TTC549 (cell line): ENCODE results near the gene AOPEP.

Experiments used
- FAIRE-seq: peaks from 2 replicates; lab custom pipeline; 2012; peaks lifted over from hg19 to GRCh38; lab: Jason Lieb, UNC

Gene AOPEP

DNA sequence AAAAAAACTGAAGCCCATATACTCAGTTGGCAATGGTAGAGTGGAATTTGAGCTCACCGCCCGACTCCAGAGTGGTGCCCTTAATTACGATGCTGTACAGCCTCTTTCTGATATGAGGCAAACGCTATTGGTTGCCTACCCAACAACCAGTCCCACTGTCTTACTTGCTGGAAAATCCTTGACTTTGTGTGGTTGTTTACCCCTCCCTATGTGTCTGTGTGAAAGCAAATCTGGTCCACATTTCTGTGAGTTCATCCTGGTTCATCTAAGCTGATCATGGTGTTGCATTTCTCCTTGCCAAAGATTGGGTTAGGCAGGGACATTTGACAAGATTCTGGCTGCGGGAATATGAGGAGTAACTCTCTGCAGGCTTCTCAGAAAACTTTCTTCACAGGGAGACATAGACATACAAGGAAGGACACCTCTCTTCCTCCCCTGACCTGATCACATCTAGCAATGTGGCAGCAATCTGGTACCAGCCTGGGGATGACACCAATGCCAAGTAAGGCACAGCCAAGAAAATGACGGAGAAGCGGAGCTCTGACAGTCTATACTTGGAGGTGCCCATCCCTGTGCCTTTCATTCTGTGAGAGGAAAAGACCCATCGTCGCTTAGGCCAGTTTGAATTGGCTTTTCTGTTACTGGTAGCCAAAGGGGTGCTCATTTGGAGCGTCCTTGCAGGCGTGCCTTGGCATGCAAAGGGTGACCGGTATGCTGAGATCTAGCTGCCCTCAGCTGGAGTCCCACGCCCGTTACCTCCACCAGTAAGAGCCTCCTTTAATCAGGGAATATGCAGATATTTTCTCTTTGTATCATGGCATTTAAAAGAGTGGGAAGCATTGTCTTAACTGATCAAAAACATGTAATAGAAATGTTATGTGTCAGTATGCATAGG is 124.3 kb downstream of the AOPEP start:
- FAIRE-seq, result no peak

DNA sequence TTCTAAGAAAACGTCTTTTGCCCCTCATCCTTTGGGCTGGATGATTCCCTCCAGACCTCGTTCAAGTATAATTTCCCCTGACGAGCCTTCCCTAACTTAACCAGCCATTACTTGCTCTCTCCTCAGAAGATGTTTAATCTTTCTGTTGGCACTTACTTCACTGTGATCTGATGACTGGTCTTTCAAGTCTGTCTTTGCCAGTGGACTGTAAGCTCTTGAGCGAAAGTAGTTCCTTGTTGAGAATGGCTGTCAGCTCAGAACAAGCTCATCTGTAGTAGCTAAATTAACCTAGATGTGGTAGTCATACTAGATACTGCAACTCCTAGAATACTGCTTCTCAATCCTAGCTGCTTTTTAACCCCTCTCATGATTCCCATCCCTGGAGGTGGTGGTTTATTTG is 125.0 kb downstream of the AOPEP start:
- no peak for FAIRE-seq

DNA sequence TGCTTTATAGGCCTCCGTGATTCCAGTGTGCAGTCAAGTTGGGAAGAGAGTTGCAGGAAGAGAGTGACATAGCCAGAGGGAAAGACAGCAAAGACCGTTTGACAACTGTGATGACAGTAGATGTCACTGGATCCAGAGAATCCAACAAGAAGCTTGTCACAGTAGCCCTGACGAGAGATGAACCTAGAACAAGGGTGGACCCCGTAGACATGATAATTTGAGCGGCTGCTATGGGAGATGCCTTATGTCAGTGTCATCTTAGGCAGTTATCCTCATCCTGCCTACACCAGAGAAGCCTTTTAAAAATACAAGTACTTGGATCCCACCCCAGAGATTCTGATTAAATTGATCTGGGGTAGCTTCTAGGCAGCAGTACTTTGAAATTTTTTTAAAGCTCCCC is 125.4 kb downstream of the AOPEP start:
- FAIRE-seq, result no peak

DNA sequence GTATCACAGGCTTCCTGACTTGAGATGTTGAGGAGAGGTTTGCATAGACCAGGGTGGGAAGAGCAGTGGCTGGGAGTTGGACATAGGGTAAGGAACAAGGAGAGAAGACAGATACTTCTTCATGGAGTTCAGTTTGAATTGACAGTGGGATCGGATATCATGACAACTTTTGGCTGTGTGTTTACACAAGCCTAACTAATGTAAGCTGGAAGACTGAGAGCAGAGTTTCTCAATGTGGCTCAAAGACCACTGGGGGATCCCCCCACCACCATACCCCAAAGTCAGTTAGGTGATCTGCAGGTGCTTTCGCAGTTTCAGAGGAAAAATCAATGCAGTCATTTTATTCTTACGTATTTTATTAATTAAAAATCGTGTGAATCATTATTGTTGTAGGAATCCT is 125.9 kb downstream of the AOPEP start:
- FAIRE-seq, result no peak

DNA sequence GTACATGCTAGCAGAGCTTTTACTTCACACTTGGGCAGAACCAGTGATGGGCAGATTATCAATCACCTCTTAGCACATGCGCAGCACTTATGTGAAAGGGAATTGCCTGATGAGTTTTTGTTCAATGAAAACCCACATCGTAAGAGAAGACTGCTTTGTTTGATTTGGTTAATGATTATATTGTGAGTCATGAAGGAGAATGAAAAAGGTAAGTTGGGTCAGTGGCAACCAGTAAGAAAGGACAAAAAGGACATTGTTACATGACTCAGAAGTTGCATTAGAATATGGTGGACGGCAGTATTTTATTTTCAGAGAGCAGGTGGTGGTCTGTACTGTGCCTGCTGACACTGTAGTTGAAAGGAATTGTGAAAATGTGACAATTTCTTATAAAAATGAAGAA is 127.4 kb downstream of the AOPEP start:
- FAIRE-seq, result no peak

DNA sequence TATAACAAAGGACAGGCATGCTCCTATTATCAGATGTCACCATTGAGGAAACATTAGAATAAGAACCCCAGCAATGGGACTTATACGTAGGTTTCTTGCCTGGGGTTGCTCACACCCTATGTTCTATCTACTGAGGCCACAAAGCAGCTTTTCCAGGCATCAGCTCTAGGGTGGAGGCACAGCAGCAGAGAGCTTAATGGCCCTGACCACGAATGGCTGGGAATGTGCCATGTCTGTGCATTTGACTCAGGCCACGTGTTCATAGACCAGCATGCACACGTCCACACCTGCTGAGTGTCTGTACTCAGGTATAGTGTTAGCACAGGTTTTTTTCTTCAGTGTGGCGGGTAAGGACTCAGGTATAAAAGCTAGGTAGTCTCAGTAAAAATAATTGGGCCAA is 129.4 kb downstream of the AOPEP start:
- FAIRE-seq, result no peak

DNA sequence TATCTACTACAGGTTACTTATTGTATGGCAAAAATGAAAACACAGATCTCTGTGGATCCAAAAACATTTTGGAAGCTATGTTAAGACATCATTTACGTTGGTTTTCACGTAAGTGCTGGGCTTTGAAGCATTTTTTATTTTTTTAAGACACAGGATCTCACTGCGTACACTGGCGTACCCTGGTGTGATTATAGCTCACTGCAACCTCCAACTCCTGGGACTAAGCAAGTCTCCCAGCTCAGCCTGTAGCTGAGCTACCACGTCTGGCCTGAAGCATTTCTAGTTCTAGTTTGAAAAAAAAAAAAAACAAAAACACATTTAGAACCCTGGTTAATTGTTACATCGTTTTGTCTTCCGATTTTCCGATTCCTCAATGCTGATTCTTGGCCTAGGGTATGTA is 131.3 kb downstream of the AOPEP start:
- FAIRE-seq, result no peak

DNA sequence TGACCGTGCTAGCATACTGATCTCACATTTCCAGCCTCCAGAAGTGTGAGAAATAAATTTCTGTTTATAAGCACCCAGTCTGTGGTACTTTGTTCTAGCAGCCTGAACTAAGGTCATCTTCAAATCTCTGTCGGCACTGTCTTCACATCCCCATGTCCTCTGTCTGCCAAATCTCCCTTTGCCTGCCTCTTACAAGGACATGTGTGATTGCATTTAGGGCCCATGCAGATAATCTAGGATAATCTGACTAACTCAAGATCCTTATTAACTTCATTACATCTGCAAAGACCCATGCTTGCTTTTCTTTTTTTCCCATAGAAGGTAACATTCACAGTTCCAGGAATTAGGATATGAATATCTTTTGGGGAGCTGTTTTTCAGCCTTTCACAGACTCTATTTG is 132.7 kb downstream of the AOPEP start:
- FAIRE-seq, result no peak

DNA sequence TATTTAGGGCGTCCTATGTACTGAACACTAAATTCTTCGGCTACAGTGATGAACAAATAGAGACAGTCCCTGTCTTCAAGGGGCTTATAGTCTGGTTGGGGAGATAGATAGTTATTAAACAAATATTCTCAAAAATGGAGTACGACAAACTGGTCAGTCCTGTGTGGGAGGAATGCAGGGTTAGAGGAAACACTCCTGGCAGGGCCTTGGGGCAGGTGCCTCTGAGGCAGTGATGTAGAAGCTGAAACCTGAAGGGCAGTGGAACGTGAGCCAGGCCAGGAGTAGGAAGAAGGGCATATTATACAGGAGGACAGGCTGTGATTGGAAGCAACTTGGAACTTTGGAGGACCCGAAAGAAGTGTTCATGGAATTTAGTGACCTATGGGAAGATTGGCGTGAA is 133.4 kb downstream of the AOPEP start:
- FAIRE-seq, result no peak

DNA sequence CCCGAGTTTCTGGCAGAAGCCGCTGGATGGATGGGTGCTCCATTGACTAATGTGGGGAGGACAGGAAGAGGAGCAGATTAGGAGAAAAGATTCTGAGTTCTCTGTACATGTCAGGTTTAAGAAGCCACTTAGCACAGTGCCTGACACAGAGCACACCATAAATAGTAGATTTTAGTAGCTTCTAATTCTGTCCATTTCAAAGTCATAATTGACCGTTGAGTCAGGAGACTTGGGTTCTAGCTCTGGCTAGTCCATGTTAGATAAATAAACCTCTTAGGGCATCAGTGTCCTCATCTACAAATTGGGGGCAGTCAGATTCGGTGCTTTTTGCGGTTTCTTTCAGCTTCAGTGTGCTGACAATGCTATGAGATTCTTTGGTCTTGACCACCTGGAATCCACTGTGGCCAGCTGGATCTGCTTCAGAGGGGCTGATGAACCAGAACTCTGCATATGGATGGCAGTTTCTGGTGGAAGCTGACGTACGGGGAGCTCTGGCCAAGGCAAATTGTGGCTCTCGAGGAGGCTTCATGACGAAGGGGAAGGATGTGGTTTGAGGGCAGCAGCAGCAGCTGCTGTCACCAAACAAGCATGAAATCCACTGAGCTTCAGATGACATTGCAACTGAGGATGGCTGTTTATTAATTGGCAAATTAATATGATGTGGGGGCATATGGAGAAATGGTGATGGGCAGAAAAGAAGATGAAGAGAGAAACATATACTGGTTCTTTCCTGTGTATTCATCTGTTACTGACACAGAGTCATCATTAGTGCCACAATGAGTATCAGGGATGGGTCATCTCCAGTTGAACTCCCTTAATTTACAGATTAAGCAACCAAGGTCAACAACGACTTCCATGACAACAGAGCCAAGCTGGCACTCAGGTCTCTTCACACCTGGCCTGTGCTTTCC is 134.4 kb downstream of the AOPEP start:
- no peak for FAIRE-seq

DNA sequence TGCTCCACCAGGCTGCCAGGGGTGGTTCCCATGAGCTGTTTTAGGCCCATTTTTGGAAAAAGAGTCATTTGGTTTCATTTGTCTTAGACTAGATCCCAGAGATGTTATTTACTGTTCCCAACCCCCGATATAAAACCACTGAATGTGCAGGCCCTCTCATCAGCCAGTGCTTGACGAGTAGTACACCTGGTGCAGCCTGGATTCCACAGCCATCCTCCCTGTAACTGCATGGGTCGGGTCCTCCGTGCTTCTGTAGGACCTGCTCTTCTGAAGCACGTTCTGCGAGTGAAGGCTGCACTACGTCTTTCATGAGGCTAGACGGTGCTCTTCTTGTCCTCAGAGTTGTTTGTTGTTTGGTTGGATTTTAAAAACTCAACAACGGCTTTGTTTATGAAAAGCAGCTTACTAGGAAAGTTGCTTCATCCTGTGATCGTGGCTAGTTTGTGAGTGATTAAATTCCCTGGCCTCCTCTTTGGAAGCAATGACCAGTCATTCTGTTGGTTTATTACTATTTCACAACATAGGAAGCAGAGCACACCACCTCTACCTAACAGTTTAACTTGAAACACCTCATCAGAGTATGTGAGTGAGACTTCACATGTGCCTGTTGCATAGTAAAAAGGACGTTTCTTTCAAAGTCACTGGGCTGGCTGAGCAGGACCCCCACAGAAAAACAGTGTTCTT is 135.2 kb downstream of the AOPEP start:
- FAIRE-seq, result no peak

DNA sequence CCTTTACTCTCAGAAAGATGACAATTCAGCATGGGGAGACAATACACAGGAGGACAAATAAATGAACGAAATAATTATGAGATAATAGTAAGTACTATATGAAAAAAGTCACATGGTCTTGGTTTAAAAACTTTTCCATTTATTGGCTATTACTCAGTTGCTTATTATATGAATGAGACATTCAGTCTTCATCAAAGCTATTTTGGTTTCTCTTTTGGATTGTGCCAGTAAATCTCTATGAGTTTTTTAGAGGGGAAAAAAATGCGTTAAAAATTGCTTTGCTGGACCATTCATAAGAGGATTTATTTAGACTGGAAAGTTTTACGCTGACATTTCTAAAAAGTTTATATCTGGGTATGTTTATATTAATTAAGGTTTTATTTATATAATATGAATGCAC is 137.7 kb downstream of the AOPEP start:
- FAIRE-seq, result no peak

DNA sequence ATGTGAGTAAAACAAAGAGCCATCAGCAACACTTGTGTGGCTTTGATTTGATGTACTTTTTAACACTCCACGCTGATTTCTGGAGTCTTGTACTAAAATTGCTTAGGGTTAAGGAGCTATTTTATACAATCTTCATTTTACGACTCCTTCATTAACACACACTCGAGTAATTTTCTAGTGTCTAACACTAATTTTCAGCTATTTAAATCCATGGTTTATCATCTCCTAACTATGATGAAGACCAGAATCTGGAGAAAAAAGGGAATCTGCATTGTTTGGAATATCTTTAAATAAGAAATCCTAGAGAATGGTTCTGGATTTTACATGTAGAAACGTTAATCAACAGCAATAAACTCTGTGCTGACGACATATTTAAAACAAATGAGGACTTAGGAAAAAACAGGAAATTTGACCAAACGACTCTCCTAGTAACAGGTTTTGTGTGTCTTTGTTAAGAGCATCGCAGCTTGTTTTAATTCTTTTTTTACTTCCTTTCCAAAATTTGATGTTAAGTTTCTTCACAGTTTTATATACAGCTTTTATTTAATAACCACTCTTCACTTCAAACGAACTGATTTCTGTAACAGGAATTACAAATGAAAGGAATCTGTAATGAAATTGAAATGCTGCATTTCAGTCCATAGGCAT is 138.5 kb downstream of the AOPEP start:
- FAIRE-seq, result peak; percentile 66

DNA sequence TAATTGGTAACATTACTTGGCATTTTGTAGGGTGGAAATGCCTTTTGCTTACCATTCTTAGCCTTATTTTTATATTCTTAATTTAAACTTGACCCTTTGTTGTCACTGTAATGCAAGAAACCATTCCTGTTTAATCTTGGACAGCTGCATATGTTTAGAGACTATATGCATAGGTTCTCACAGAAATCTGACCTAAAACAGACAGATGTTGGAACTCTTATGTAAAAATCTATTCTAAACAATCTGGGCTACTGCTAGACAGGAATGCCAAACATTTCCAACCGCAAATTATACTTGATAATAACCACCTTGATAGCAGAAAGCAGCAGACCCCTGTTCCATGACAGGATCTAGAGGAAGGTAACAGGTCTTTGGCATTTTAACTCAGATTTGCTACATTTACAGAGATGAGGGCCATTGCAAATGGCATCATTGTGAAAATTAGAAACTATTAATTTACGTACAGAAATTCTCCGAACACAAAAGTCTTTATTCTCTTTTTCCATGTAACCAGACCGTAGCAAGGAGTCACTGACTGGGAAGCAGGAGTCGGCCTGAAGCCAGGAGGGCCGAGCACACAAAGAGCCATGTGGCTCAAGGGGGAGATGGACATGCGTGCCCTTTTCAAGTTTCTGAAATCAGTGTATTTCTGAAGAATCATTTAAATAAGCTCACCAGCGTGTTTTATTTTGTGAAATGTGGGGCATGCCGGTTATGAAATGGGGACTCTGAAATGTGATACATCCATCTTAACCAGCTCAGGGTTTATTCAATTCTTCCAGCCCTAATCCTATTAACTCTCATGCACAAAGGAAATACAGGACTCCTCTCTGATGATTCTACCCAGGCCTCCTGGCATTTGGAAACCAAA is 139.3 kb downstream of the AOPEP start:
- FAIRE-seq, result peak; percentile 75

DNA sequence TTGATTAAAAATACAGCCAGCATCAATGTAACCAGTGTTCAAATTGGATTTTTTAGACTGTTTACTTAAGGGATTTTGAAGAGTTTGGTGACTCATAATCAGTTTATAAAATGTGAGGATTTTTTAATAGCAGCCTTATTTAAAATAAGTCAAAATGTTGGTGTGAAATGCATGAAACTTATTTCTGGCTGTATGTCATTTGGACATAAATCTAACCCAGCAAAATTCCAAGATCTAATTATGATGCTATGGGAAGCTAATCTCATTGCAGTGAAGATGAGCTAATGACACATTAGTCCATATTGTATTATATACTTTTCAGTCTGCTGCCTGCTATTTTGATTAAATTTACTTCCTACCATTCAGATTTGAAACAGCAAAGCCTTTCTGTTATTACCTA is 140.3 kb downstream of the AOPEP start:
- no peak for FAIRE-seq

DNA sequence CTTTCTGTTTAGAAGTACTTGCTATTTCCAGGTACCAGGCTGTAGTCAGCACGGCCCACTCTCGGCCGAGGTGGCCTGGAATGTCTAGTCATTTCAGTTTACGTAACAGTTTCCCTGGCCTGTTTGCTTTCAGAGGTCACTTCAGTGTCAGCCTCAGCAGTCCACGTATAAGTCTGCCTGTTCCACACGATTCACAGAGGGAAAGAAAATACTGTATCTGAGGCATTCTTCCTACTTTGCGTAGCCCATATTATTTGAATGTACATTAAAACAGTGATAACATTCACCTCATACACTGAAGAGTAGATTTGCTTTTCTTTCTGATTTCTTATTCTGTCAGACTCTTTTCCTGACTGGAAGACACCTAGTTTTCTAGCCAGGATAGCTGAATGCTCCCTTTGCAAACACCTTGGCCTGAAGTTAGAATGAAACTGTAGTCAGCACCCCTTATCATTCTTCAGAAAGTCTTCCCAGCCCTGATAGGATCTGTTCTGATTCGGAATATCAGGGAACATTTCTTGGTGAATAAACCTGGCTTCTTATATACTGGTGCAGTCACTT is 140.9 kb downstream of the AOPEP start:
- no peak for FAIRE-seq

DNA sequence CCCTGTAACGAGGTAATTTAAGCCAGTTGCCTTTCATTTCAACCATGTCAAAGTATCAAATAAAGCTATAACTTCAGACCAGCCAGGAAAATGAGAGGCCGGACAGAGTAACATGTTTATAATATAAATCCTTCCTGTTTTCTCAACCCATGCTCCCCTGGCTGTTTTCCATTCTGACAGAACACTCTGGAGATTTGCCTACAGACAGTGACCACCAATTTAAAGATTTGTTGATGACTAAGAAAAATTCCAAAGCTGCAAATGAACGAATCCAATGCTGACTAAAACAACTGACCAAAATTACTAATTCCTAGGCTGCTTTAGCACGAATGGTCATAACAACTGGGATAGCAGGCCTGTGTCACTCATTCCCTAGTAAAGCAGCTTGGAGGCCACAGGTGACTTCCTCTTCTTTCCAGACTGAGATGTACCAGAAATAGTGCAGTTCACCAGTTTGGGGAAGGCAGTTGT is 141.4 kb downstream of the AOPEP start:
- peak; percentile 84 for FAIRE-seq

DNA sequence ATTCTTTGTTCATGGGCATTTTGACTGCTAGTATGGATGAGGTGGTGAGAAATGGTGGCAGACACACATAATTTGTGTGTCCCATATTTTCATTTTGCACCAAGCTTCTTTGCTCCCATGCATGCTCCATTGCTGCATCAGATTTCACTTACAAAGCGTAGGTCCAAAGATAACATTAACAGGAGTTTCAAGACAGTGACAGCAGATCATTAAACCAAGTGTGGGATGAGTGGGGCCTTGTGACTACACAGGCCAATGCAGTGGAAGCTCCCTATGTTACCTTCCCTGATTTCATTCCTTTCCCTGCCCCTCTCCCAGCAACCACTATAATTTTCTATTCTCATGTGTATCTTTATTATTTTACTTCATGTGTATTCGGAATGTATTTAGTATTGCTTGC is 142.0 kb downstream of the AOPEP start:
- no peak for FAIRE-seq

DNA sequence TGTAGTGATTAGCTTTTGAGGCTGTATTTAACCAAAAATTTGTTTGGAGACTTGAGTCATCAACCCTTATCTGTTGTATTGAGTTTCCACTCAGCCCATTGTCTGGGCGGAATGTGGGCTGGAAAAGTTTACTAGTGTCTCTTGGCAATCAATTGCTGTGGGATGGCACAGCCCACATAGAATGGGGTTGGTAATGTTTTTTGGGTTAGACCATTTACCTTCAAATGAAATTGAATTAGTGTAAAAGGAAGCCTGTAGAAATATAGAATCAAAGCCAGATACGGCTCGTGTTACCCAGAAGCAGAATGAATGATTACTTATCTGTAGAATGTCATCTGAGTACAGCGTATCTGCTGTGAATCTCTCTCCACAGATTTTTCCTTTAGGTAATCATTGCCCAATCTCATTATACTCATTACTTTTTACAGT is 142.9 kb downstream of the AOPEP start:
- FAIRE-seq, result peak; percentile 71

DNA sequence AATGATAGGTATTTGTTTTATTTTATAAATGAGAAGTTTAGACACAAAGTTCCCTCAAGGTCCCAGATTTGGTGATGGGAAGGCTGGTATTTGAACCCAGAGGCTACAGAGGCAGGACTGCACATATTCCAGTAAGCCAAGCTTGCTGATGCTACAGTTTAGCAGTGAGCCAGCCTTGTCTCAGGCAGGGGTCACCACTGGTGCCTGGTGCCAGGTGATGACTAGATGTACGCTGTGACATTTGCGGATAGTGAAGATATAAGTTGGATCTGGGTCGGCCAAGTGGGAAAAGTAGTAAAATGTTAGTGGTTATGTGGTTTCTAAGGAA is 143.9 kb downstream of the AOPEP start:
- no peak for FAIRE-seq
